Measurements from ENCODE around the gene NECTIN1. TPM values are rescaled to one million over a fixed set of nuclear protein-coding genes. Genes with fewer than 3 reads are reported as not detected.

Gene NECTIN1
- total and polyA plus RNA-seq, 2 of the 13 experiments (the other 11 are each of a cell fraction or from before 2014, with no cell fraction given): 3.9 to 7.3 TPM

- Histone ChIP-seq H3K9ac (ENCODE audit: insufficient read depth, low read depth, low read length) (no peak overlapping the region), H3K4me3 (replicated peaks in 1 of 3; ENCODE audit: insufficient read depth in 1 of 3, low read depth in 2 of 3, low read length in 3 of 3) (peak overlapping the region; percentile 62 to 80 (median 73); a peak in 5 of 6 replicates), H3K4me1 (ENCODE audit: insufficient read depth, low read length) (peaks cover 35% of the 10 kb centered on the region), H3K27me3 (ENCODE audit: control insufficient read depth in 1 of 2, insufficient read depth in 2 of 2, low read length in 2 of 2) (peaks cover 4 to 26% of the 10 kb centered on the region in 2 experiments; a peak in 4 of 5 replicates), H2AFZ (ENCODE audit: low read length) (no peak overlapping the region), H3K79me2 (ENCODE audit: insufficient read depth, low read length) (no peaks in the 10 kb centered on the region), H3K27ac (ENCODE audit: extremely low read length, insufficient read depth, low read length) (no peak overlapping the region), H3K9me3 (ENCODE audit: low read length) (no peaks in the 10 kb centered on the region), H4K20me1 (ENCODE audit: insufficient read depth, low read length) (no peaks in the 10 kb centered on the region), H3K4me2 (ENCODE audit: low read depth, low read length) (peak overlapping the region; percentile 98), H3K36me3 (replicated peaks in 1 of 2; ENCODE audit: control insufficient read depth in 1 of 2, insufficient read depth in 2 of 2, low read length in 2 of 2) (no peaks in the 10 kb centered on the region)
- FAIRE-seq: no peak
- POLR2A ChIA-PET: interaction anchor here (0.7 to 1.7 kb wide), 12 partner anchors 9 to 85 kb away, joined by 3 to 14 read pairs (median 4); no protein-coding TSS in a partner anchor
- BruUV-seq (replicated peaks): no TSS peak
- CTCF ChIA-PET (ENCODE audit: low intra/inter-chr PET ratio, low total read pairs): interaction anchor here (1.2 to 2.9 kb wide), 6 partner anchors 16 to 249 kb away, joined by 3 to 16 read pairs (median 4); no protein-coding TSS in a partner anchor
- peak; percentile 22 for ATAC-seq
- no peak for DNase-seq (ENCODE audit: low spot score)
- in situ Hi-C loops (cut with HindIII; ENCODE audit: extremely low pct_ligation_motif_present, low pct_unique_long_range_greater_than_20kb): loop anchor here (5.0 kb wide), 1 partner anchor 102 kb away; no protein-coding TSS in a partner anchor
- 14% methylated on average over 14 of the region's 21 CpGs for WGBS (ENCODE audit: low lambda C conversion rate)
- intact Hi-C loops (cut with micrococcal nuclease; ENCODE audit: unreplicated experiment): loop anchor here (1.0 to 2.0 kb wide), 2 partner anchors 35 to 63 kb away; no protein-coding TSS in a partner anchor
- no peak for TF ChIP-seq TBL1XR1 (IDR thresholded peaks at IDR 0.05; ENCODE audit: borderline replicate concordance, low read length, partially characterized antibody)
- no peak for TF ChIP-seq TERF1 (CRISPR knock-in tag; IDR thresholded peaks at IDR 0.05)
- no peak for TF ChIP-seq ZBTB39 (CRISPR knock-in tag; IDR thresholded peaks at IDR 0.05)
- TF ChIP-seq ZFP90 (CRISPR knock-in tag; IDR thresholded peaks at IDR 0.05; ENCODE audit: borderline replicate concordance): no peak
- 0 out of 2 replicates have a peak, but pooled peaks have one; percentile 5 for TF ChIP-seq PRDM15 (CRISPR knock-in tag; IDR thresholded peaks at IDR 0.05)
- TF ChIP-seq ZNF180 (CRISPR knock-in tag; IDR thresholded peaks at IDR 0.05; ENCODE audit: borderline replicate concordance, low read depth): no peak
- TF ChIP-seq, protein P1, sequence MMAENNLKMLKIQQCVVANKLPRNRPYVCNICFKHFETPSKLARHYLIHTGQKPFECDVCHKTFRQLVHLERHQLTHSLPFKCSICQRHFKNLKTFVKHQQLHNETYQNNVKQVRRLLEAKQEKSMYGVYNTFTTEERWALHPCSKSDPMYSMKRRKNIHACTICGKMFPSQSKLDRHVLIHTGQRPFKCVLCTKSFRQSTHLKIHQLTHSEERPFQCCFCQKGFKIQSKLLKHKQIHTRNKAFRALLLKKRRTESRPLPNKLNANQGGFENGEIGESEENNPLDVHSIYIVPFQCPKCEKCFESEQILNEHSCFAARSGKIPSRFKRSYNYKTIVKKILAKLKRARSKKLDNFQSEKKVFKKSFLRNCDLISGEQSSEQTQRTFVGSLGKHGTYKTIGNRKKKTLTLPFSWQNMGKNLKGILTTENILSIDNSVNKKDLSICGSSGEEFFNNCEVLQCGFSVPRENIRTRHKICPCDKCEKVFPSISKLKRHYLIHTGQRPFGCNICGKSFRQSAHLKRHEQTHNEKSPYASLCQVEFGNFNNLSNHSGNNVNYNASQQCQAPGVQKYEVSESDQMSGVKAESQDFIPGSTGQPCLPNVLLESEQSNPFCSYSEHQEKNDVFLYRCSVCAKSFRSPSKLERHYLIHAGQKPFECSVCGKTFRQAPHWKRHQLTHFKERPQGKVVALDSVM (CRISPR knock-in tag; IDR thresholded peaks at IDR 0.05): 0 out of 2 replicates have a peak, but pooled peaks have one; percentile 9
- TF ChIP-seq ZNF282 (IDR thresholded peaks at IDR 0.05; ENCODE audit: partially characterized antibody): no peak
- TF ChIP-seq, protein P2, sequence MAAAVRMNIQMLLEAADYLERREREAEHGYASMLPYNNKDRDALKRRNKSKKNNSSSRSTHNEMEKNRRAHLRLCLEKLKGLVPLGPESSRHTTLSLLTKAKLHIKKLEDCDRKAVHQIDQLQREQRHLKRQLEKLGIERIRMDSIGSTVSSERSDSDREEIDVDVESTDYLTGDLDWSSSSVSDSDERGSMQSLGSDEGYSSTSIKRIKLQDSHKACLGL (CRISPR knock-in tag; IDR thresholded peaks at IDR 0.05): 0 out of 2 replicates have a peak, but pooled peaks have one; percentile 36
- TF ChIP-seq NFRKB (IDR thresholded peaks at IDR 0.05): no peak
- no peak for TF ChIP-seq ZNF329 (CRISPR knock-in tag; IDR thresholded peaks at IDR 0.05; ENCODE audit: low read depth)
- TF ChIP-seq ZNF761 (CRISPR knock-in tag; conservative IDR thresholded peaks at IDR 0.05): no peak
- TF ChIP-seq ZNF235 (CRISPR knock-in tag; IDR thresholded peaks at IDR 0.05; ENCODE audit: borderline replicate concordance): no peak
These were observed 554 bp upstream of the NECTIN1 start for GRCh38 chr11:119729581-119729927.

Data from HepG2 (cell line).